Smooth muscle cell of trachea (primary cell): ENCODE data around the gene ZNF157. TPM values are rescaled to one million over a fixed set of nuclear protein-coding genes. Genes with fewer than 3 reads are reported as not detected.

Source experiments
- total RNA-seq: library from RNA; depleted of rRNA; stranded (reverse); fragments of >200 nt; gene quantifications from 2 replicates; pipeline ENCODE4 v1.2.1, GENCODE V29; 2014

ZNF157 gene
- total RNA-seq, result under 0.01 and 0.17 TPM in 2 replicates

DNA sequence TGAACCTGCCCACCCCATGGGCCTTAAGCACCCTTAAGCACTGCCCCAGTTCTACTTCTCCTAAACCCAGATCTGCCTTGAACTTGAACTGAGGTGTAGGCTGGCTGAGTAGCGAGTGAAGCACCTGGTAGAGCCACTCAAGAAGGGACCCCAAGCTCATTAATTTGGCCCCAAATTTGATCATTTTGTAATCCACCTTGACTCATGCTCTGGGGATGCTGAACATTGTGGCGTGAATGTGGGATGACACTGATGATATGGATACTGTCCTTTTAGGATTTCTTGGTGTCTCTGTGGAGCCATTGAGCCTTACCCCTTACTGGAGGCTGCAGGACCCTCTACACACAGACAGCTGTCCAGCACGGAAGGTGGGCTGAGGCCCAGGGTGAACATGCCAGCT lies at the start of gene ZNF157:
Gene ZNF157, plus strand, starts transcription at position 301 of the 400 bp plus-strand sequence. Its CDS starts 91 bp downstream, at position 392.

Other genes with a start within 250 kb of the ZNF157 start
- 63.6 and 65.7 TPM in 2 replicates for gene NDUFB11, start 225.9 kb upstream of the ZNF157 start, total RNA-seq
- 54.0 and 56.7 TPM in 2 replicates for gene RBM10, start 225.4 kb upstream of the ZNF157 start, total RNA-seq
- 177 and 188 TPM in 2 replicates for gene UBA1, start 176.7 kb upstream of the ZNF157 start, total RNA-seq
- gene CDK16, start 151.9 kb upstream of the ZNF157 start, total RNA-seq, result 102 and 113 TPM in 2 replicates
- 49.3 and 51.9 TPM in 2 replicates for gene USP11, start 137.6 kb upstream of the ZNF157 start, total RNA-seq
- gene ZNF41, start 112.6 kb downstream of the ZNF157 start, total RNA-seq, result 6.0 and 7.4 TPM in 2 replicates
- gene ARAF, start 190.6 kb downstream of the ZNF157 start, total RNA-seq, result 14.4 and 20.0 TPM in 2 replicates
- gene TIMP1, start 211.9 kb downstream of the ZNF157 start, total RNA-seq, result 661 and 1,701 TPM in 2 replicates
- gene SYN1, start 249.3 kb downstream of the ZNF157 start, total RNA-seq, result 0.29 and 0.33 TPM in 2 replicates